ENCODE measurements around the gene CAMK2D.

The CAMK2D gene

GRCh38 chr4:113604955-113605354 is 156.6 kb downstream of the CAMK2D start:
- H4K8ac ChIP-seq (ENCODE audit: low read depth, low read length): no peak overlapping the region
- no peaks in the 10 kb centered on the region for H3K36me3 ChIP-seq (ENCODE audit: control insufficient read depth in 1 of 2, insufficient read depth in 2 of 2, low read length in 2 of 2)
- no peaks in the 10 kb centered on the region for H3K79me1 ChIP-seq (ENCODE audit: low read length)
- H3K9ac ChIP-seq (ENCODE audit: low read length): no peak overlapping the region
- H2BK12ac ChIP-seq (ENCODE audit: low read length): no peak overlapping the region
- H3K4me3 ChIP-seq (ENCODE audit: low read depth, low read length): no peak overlapping the region
- H3K18ac ChIP-seq (ENCODE audit: low read length): no peak overlapping the region
- no peaks in the 10 kb centered on the region for H3K79me2 ChIP-seq (ENCODE audit: control insufficient read depth, insufficient read depth, low read length, poor library complexity)
- no peak for DNase-seq
- H4K12ac ChIP-seq (ENCODE audit: low read depth, low read length): no peak overlapping the region
- H3K9me3 ChIP-seq (ENCODE audit: insufficient read depth, low read depth, low read length): no peaks in the 10 kb centered on the region
- H2BK5ac ChIP-seq (ENCODE audit: low read depth, low read length, poor library complexity): no peak overlapping the region
- H4K91ac ChIP-seq (ENCODE audit: low read depth, low read length): no peak overlapping the region
- no peak overlapping the region for H3K27ac ChIP-seq (ENCODE audit: low read depth, low read length)
- H3K4me2 ChIP-seq (ENCODE audit: low read length): no peak overlapping the region
- no peaks in the 10 kb centered on the region for H3K27me3 ChIP-seq (ENCODE audit: insufficient read depth, low read length)
- no peak overlapping the region for H3K23ac ChIP-seq (ENCODE audit: low read length)
- H3K14ac ChIP-seq (ENCODE audit: low read length): no peak overlapping the region
- no peak overlapping the region for H3K4ac ChIP-seq (ENCODE audit: low read depth, low read length)
- WGBS (ENCODE audit: extremely low coverage, insufficient coverage, insufficient read length): no CpG with 5 or more reads among the region's 2 CpGs
- no peak overlapping the region for H2AFZ ChIP-seq (ENCODE audit: insufficient read depth, low read length, poor library complexity)
- no peaks in the 10 kb centered on the region for H3K4me1 ChIP-seq (ENCODE audit: control insufficient read depth in 1 of 2, insufficient read depth in 2 of 2, low read length in 2 of 2)
- no peak overlapping the region for H2AK5ac ChIP-seq (ENCODE audit: low read length)
- no peak overlapping the region for H2BK120ac ChIP-seq (ENCODE audit: insufficient read depth, low read length, poor library complexity)

DNA sequence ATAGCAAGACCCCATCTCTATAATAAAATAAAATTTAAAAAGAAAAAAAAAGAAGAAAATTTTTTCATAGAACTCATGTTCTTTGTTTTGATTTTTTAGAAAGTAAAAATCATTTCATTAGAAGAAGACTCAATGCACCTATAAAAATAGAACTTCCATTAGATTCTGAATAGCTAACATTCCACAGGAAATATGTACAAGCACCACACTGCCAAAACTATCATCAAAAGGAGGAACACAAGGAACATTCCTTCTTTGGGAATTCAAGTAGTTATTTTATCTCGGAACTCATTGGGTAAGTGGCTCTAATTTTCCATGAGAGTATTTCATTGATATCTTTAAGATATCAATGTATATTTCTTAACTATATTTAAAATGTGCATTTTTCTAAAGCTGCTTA is 157.6 kb downstream of the CAMK2D start:
- no peak overlapping the region for H3K14ac ChIP-seq (ENCODE audit: low read length)
- no peaks in the 10 kb centered on the region for H3K79me2 ChIP-seq (ENCODE audit: control insufficient read depth, insufficient read depth, low read length, poor library complexity)
- H3K4me1 ChIP-seq (ENCODE audit: control insufficient read depth in 1 of 2, insufficient read depth in 2 of 2, low read length in 2 of 2): no peaks in the 10 kb centered on the region
- H3K9me3 ChIP-seq (ENCODE audit: insufficient read depth, low read depth, low read length): no peaks in the 10 kb centered on the region
- H3K4me2 ChIP-seq (ENCODE audit: low read length): no peak overlapping the region
- no peak overlapping the region for H2BK120ac ChIP-seq (ENCODE audit: insufficient read depth, low read length, poor library complexity)
- no peak overlapping the region for H3K23ac ChIP-seq (ENCODE audit: low read length)
- DNase-seq: no peak
- H3K79me1 ChIP-seq (ENCODE audit: low read length): no peaks in the 10 kb centered on the region
- H2BK12ac ChIP-seq (ENCODE audit: low read length): no peak overlapping the region
- no peak overlapping the region for H2BK5ac ChIP-seq (ENCODE audit: low read depth, low read length, poor library complexity)
- WGBS (ENCODE audit: extremely low coverage, insufficient coverage, insufficient read length): no CpG with 5 or more reads among the region's 1 CpG
- H3K27me3 ChIP-seq (ENCODE audit: insufficient read depth, low read length): no peaks in the 10 kb centered on the region
- H3K9ac ChIP-seq (ENCODE audit: low read length): no peak overlapping the region
- H3K27ac ChIP-seq (ENCODE audit: low read depth, low read length): no peak overlapping the region
- H3K18ac ChIP-seq (ENCODE audit: low read length): no peak overlapping the region
- no peak overlapping the region for H4K12ac ChIP-seq (ENCODE audit: low read depth, low read length)
- H2AK5ac ChIP-seq (ENCODE audit: low read length): no peak overlapping the region
- H4K8ac ChIP-seq (ENCODE audit: low read depth, low read length): no peak overlapping the region
- no peak overlapping the region for H3K4me3 ChIP-seq (ENCODE audit: low read depth, low read length)
- H2AFZ ChIP-seq (ENCODE audit: insufficient read depth, low read length, poor library complexity): no peak overlapping the region
- H4K91ac ChIP-seq (ENCODE audit: low read depth, low read length): no peak overlapping the region
- H3K4ac ChIP-seq (ENCODE audit: low read depth, low read length): no peak overlapping the region
- no peaks in the 10 kb centered on the region for H3K36me3 ChIP-seq (ENCODE audit: control insufficient read depth in 1 of 2, insufficient read depth in 2 of 2, low read length in 2 of 2)

DNA sequence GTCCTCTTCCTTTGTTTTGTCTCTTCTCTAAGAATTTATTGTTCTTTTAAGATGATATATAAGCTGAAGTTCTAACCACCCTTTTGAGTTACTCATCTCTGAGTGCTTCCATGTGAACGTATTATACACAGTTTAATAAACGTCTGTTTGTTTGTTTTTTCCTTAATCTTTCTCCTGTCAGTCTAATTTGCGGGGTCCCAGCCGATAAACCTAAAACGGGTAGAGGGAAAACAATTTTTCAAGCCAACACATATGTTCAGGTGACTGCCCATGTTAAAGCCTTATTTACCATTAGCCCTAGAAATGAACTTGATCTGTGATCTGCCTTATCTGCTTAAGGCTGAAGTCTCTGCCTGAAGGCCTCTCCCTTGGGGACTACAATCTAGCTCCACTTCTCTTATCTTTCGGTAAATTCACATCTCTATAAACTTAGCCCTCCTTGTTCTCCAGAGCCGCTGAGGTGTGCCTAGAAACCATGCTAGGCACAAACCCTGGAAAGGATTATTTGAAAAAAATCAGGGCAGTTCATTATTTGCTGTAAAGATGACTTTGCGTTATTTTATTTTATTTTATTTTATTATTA is 158.8 kb downstream of the CAMK2D start:
- H3K14ac ChIP-seq (ENCODE audit: low read length): no peak overlapping the region
- no peaks in the 10 kb centered on the region for H3K27me3 ChIP-seq (ENCODE audit: insufficient read depth, low read length)
- H3K36me3 ChIP-seq (ENCODE audit: control insufficient read depth in 1 of 2, insufficient read depth in 2 of 2, low read length in 2 of 2): no peaks in the 10 kb centered on the region
- no peak overlapping the region for H3K9ac ChIP-seq (ENCODE audit: low read length)
- no peak overlapping the region for H3K27ac ChIP-seq (ENCODE audit: low read depth, low read length)
- H3K9me3 ChIP-seq (ENCODE audit: insufficient read depth, low read depth, low read length): no peaks in the 10 kb centered on the region
- no peak overlapping the region for H4K91ac ChIP-seq (ENCODE audit: low read depth, low read length)
- H2AK5ac ChIP-seq (ENCODE audit: low read length): no peak overlapping the region
- H3K4me3 ChIP-seq (ENCODE audit: low read depth, low read length): no peak overlapping the region
- no peak overlapping the region for H2BK5ac ChIP-seq (ENCODE audit: low read depth, low read length, poor library complexity)
- no peaks in the 10 kb centered on the region for H3K4me1 ChIP-seq (ENCODE audit: control insufficient read depth in 1 of 2, insufficient read depth in 2 of 2, low read length in 2 of 2)
- no peak overlapping the region for H4K8ac ChIP-seq (ENCODE audit: low read depth, low read length)
- H2BK12ac ChIP-seq (ENCODE audit: low read length): no peak overlapping the region
- no peak overlapping the region for H3K18ac ChIP-seq (ENCODE audit: low read length)
- H3K23ac ChIP-seq (ENCODE audit: low read length): no peak overlapping the region
- H3K4me2 ChIP-seq (ENCODE audit: low read length): no peak overlapping the region
- no peak overlapping the region for H3K4ac ChIP-seq (ENCODE audit: low read depth, low read length)
- no peaks in the 10 kb centered on the region for H3K79me2 ChIP-seq (ENCODE audit: control insufficient read depth, insufficient read depth, low read length, poor library complexity)
- no peak overlapping the region for H4K12ac ChIP-seq (ENCODE audit: low read depth, low read length)
- H2BK120ac ChIP-seq (ENCODE audit: insufficient read depth, low read length, poor library complexity): no peak overlapping the region
- WGBS (ENCODE audit: extremely low coverage, insufficient coverage, insufficient read length): no CpG with 5 or more reads among the region's 8 CpGs
- no peak overlapping the region for H2AFZ ChIP-seq (ENCODE audit: insufficient read depth, low read length, poor library complexity)
- H3K79me1 ChIP-seq (ENCODE audit: low read length): no peaks in the 10 kb centered on the region
- no peak for DNase-seq

DNA sequence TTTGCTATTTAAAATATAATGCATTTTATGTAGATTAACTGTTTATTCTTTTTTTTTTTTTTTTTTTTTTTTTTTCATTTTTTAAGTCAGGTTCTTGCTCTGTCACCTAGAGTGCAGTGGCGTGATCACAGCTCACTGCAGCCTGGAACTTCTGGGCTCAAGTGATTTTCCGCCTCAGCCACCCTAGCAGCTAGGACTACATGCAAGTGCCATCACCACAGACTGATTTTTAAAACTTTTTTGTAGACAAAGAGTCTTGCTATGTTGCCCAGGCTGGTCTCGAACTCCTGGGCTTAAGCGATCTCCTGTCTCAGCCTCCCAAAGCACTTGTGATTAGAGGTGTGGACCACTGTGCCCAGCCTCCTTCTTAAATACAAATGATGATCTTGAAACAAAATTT is 159.9 kb downstream of the CAMK2D start:
- Histone ChIP-seq H3K4ac (ENCODE audit: low read depth, low read length) (no peak overlapping the region), H2AFZ (ENCODE audit: insufficient read depth, low read length, poor library complexity) (no peak overlapping the region), H2BK12ac (ENCODE audit: low read length) (no peak overlapping the region), H3K14ac (ENCODE audit: low read length) (no peak overlapping the region), H3K23ac (ENCODE audit: low read length) (no peak overlapping the region), H3K79me2 (ENCODE audit: control insufficient read depth, insufficient read depth, low read length, poor library complexity) (no peaks in the 10 kb centered on the region), H4K91ac (ENCODE audit: low read depth, low read length) (no peak overlapping the region), H3K9me3 (ENCODE audit: insufficient read depth, low read depth, low read length) (no peaks in the 10 kb centered on the region), H2BK120ac (ENCODE audit: insufficient read depth, low read length, poor library complexity) (no peak overlapping the region), H3K18ac (ENCODE audit: low read length) (no peak overlapping the region), H3K4me1 (ENCODE audit: control insufficient read depth in 1 of 2, insufficient read depth in 2 of 2, low read length in 2 of 2) (no peaks in the 10 kb centered on the region), H3K4me2 (ENCODE audit: low read length) (no peak overlapping the region), H3K36me3 (ENCODE audit: control insufficient read depth in 1 of 2, insufficient read depth in 2 of 2, low read length in 2 of 2) (no peaks in the 10 kb centered on the region), H3K79me1 (ENCODE audit: low read length) (no peaks in the 10 kb centered on the region), H2AK5ac (ENCODE audit: low read length) (no peak overlapping the region), H3K4me3 (ENCODE audit: low read depth, low read length) (no peak overlapping the region), H3K27ac (ENCODE audit: low read depth, low read length) (no peak overlapping the region), H3K27me3 (ENCODE audit: insufficient read depth, low read length) (no peaks in the 10 kb centered on the region), H2BK5ac (ENCODE audit: low read depth, low read length, poor library complexity) (no peak overlapping the region), H3K9ac (ENCODE audit: low read length) (no peak overlapping the region), H4K8ac (ENCODE audit: low read depth, low read length) (no peak overlapping the region), H4K12ac (ENCODE audit: low read depth, low read length) (no peak overlapping the region)
- DNase-seq: no peak
- no CpG with 5 or more reads among the region's 4 CpGs for WGBS (ENCODE audit: extremely low coverage, insufficient coverage, insufficient read length)

Data from trophoblast cell (in vitro differentiated cells and primary cell).